ENCODE data around the gene MISP. TPM values are rescaled to one million over a fixed set of nuclear protein-coding genes. Genes with fewer than 3 reads are reported as not detected.

The MISP gene
- total and polyA plus RNA-seq, 2 donors (not counting 1 experiment from before 2014, with no cell fraction given): not detected

DNA sequence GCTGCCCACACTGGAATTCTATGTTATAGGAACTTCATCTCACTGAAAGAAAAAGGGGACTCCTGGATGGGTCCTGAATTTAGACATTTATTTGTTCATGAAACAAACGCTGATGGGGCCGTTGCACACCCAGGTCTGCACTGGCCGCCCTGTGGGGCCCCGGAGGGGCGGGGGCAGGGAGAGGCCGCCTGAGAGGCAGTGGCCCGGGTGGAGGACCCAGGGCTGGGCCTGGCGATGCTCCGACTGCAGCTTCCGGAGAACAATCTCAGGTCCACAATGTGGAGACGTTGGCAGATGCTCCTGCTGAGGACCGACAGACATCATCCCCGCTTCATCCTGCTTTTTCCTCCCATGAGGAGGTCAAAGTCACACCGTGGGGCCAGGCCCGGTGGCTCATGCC lies 30.0 kb downstream of the MISP start:
- intact Hi-C loops (cut with micrococcal nuclease): no loop called here

DNA sequence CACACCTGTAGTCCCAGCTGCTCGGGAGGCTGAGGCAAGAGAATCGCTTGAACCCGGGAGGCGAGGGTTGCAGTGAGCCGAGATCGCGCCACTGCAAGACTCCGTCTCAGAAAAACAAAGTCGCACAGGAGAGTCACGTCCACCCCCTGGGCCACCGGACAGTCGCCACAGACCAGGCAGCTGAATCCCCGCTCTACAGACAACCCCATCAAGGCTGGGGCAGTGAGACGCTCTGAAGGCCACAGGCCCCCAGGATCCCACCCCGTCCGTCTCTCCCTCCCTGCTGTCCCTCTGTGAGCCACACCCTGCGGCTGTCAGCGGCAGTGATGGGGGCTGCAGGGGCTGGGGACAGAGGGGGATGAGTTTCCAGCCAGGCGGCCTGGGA lies 30.9 kb downstream of the MISP start:
- Histone ChIP-seq H3K36me3 (replicated peaks in 1 of 2; ENCODE audit: control extremely low read depth in 1 of 2, control insufficient read depth in 1 of 2, extremely low read depth in 1 of 2, insufficient read depth in 2 of 2, low read length in 1 of 2) (no peaks in the 10 kb centered on the region), H3K27me3 (replicated peaks in 1 of 4; ENCODE audit: control extremely low read depth in 1 of 4, control insufficient read depth in 3 of 4, insufficient read depth in 4 of 4, low read length in 3 of 4) (peaks cover 0 to 6% (median 0%) of the 10 kb centered on the region in 4 experiments), H3K4me2 (replicated peaks; ENCODE audit: low read depth, low read length, poor library complexity, severe bottlenecking) (no peak overlapping the region), H3K79me2 (ENCODE audit: control insufficient read depth, insufficient read depth, low read length) (no peaks in the 10 kb centered on the region), H3K9me3 (ENCODE audit: control extremely low read depth in 1 of 3, control insufficient read depth in 2 of 3, insufficient read depth in 1 of 3, low read length in 2 of 3) (peaks cover 0 to 4% (median 0%) of the 10 kb centered on the region in 3 donors), H4K20me1 (ENCODE audit: control insufficient read depth, insufficient read depth, low read length, poor library complexity, severe bottlenecking) (no peaks in the 10 kb centered on the region), H3K9ac (ENCODE audit: low read length) (no peak overlapping the region), H3K4me1 (ENCODE audit: control insufficient read depth in 2 of 2, insufficient read depth in 2 of 2, low read length in 2 of 2) (no peaks in the 10 kb centered on the region), H3K27ac (ENCODE audit: low read length in 2 of 2) (no peak overlapping the region), H2AFZ (ENCODE audit: insufficient read depth, low read depth, low read length, poor library complexity, severe bottlenecking) (no peak overlapping the region), H3K4me3 (ENCODE audit: control extremely low read depth in 1 of 5, extremely low read depth in 1 of 5, insufficient read depth in 1 of 5, low read depth in 2 of 5, low read length in 4 of 5) (no peak overlapping the region)
- ChIA-PET CTCF (no interaction called here), POLR2A (no interaction called here)
- Mint-ChIP-seq H3K4me1 (no peaks in the 10 kb centered on the region), H3K4me3 (no peak overlapping the region), H3K9me3 (ENCODE audit: insufficient read depth) (no peaks in the 10 kb centered on the region), H3K27me3 (no peaks in the 10 kb centered on the region), H3K27ac (no peak overlapping the region)
- DNase-seq (no peak), ATAC-seq (ENCODE audit: low read depth) (no peak)
- 95% methylated on average over 14 of the region's 19 CpGs for WGBS (ENCODE audit: insufficient coverage)
- intact Hi-C loops (cut with micrococcal nuclease): no loop called here
- no peak for TF ChIP-seq EZH2 (IDR thresholded peaks at IDR 0.05; ENCODE audit: borderline replicate concordance, insufficient read depth, low read depth, low read length, poor library complexity, severe bottlenecking)
- TF ChIP-seq, protein P1, sequence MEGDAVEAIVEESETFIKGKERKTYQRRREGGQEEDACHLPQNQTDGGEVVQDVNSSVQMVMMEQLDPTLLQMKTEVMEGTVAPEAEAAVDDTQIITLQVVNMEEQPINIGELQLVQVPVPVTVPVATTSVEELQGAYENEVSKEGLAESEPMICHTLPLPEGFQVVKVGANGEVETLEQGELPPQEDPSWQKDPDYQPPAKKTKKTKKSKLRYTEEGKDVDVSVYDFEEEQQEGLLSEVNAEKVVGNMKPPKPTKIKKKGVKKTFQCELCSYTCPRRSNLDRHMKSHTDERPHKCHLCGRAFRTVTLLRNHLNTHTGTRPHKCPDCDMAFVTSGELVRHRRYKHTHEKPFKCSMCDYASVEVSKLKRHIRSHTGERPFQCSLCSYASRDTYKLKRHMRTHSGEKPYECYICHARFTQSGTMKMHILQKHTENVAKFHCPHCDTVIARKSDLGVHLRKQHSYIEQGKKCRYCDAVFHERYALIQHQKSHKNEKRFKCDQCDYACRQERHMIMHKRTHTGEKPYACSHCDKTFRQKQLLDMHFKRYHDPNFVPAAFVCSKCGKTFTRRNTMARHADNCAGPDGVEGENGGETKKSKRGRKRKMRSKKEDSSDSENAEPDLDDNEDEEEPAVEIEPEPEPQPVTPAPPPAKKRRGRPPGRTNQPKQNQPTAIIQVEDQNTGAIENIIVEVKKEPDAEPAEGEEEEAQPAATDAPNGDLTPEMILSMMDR (IDR thresholded peaks at IDR 0.05): no peak

More for the DNA sequence above, 30.0 kb downstream of the MISP start:
- ChIA-PET POLR2A (no interaction called here), CTCF (no interaction called here)
- TF ChIP-seq, protein P1 (IDR thresholded peaks at IDR 0.05): no peak
- no peak for TF ChIP-seq EZH2 (IDR thresholded peaks at IDR 0.05; ENCODE audit: borderline replicate concordance, insufficient read depth, low read depth, low read length, poor library complexity, severe bottlenecking)
- Histone ChIP-seq H4K20me1 (ENCODE audit: control insufficient read depth, insufficient read depth, low read length, poor library complexity, severe bottlenecking) (no peaks in the 10 kb centered on the region), H3K36me3 (replicated peaks in 1 of 2; ENCODE audit: control extremely low read depth in 1 of 2, control insufficient read depth in 1 of 2, extremely low read depth in 1 of 2, insufficient read depth in 2 of 2, low read length in 1 of 2) (no peaks in the 10 kb centered on the region), H3K9me3 (ENCODE audit: control extremely low read depth in 1 of 3, control insufficient read depth in 2 of 3, insufficient read depth in 1 of 3, low read length in 2 of 3) (peaks cover 0 to 4% (median 0%) of the 10 kb centered on the region in 3 donors), H3K4me3 (ENCODE audit: control extremely low read depth in 1 of 5, extremely low read depth in 1 of 5, insufficient read depth in 1 of 5, low read depth in 2 of 5, low read length in 4 of 5) (no peak overlapping the region), H2AFZ (ENCODE audit: insufficient read depth, low read depth, low read length, poor library complexity, severe bottlenecking) (no peak overlapping the region), H3K9ac (ENCODE audit: low read length) (no peak overlapping the region), H3K4me1 (ENCODE audit: control insufficient read depth in 2 of 2, insufficient read depth in 2 of 2, low read length in 2 of 2) (no peaks in the 10 kb centered on the region), H3K79me2 (ENCODE audit: control insufficient read depth, insufficient read depth, low read length) (no peaks in the 10 kb centered on the region), H3K27me3 (replicated peaks in 1 of 4; ENCODE audit: control extremely low read depth in 1 of 4, control insufficient read depth in 3 of 4, insufficient read depth in 4 of 4, low read length in 3 of 4) (peaks cover 0 to 6% (median 0%) of the 10 kb centered on the region in 4 experiments), H3K4me2 (replicated peaks; ENCODE audit: low read depth, low read length, poor library complexity, severe bottlenecking) (no peak overlapping the region), H3K27ac (ENCODE audit: low read length in 2 of 2) (no peak overlapping the region)
- no peak for DNase-seq
- H3K9me3 Mint-ChIP-seq (ENCODE audit: insufficient read depth): no peaks in the 10 kb centered on the region
- H3K27me3 Mint-ChIP-seq: no peaks in the 10 kb centered on the region
- no peak overlapping the region for H3K4me3 Mint-ChIP-seq
- 92% methylated on average over 15 of the region's 15 CpGs for WGBS (ENCODE audit: insufficient coverage)
- no peak for ATAC-seq (ENCODE audit: low read depth)
- H3K4me1 Mint-ChIP-seq: no peaks in the 10 kb centered on the region
- H3K27ac Mint-ChIP-seq: no peak overlapping the region
